Suppressor macrophage treated with lipopolysaccharide for 4 hours (primary cell): Measurements from ENCODE around the gene CTNNA2.
"Not testable (repeated sequence)": the region's sequence is repeated elsewhere in the genome, so short reads cannot be mapped to it uniquely, and the experiment has no call there.

Source experiments
- DNase-seq: peaks from one replicate; pipeline ENCODE4 v3.0.0-alpha.2; 2020

The CTNNA2 gene

GRCh38 chr2:80053522-80054345 is 540.9 kb downstream of the CTNNA2 start:
- DNase-seq, result no peak

DNA sequence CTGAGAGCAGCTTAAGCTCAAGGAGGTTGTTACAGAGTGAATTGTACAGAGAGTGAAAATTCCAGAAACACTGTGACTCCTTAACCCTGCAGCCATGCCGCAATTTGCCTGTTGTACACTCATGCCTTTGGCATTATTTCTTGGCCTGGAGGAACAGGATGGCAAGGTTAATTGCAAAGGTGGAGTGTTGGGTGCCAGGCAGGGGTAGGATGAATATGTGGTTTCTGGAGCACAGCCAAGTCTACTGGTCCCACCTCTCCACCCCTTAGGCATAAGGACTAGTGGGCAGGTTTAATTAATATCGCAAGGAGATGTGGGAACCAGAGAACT is 541.5 kb downstream of the CTNNA2 start:
- no peak for DNase-seq

DNA sequence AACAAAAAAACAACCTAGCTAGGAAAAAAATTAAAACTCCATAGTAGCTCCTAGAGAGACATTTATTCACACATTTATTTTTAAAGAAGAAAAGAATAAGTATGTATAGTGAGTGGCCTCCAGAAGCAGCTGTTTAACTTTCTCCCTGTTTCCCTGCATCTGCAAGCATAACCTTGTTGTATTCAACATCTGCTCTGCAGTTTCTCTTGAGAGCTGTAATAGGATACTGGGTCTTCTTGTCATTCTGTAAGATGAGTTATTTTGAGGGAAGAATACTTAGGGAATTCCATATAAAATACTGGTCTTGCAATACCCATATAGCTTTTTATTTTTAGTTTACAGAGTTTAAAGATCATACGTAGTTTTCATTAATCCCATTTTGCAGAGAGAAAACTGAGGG is 545.1 kb downstream of the CTNNA2 start:
- DNase-seq, result no peak

DNA sequence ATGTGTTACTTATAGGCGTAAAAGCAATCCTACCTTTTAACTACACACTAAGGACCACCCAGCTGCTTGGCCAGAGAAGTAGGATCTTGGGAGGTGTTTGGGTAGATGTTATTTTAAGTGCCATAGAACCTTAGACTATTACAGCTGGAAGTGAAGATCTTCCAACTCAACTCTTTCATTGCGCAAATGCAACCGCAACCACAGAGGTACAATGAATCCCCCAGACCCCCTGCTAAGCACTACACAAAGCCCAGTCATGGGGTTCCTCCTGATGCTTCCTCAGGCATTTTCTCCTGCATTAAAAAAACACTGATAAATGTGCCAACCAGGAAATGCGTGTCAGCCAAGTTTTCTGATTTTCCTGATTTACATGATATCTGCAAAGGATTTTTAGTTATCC is 545.7 kb downstream of the CTNNA2 start:
- no peak for DNase-seq

- DNase-seq, result no peak
Observed at GRCh38 chr2:80059447-80059846, 546.6 kb downstream of the CTNNA2 start.

DNA sequence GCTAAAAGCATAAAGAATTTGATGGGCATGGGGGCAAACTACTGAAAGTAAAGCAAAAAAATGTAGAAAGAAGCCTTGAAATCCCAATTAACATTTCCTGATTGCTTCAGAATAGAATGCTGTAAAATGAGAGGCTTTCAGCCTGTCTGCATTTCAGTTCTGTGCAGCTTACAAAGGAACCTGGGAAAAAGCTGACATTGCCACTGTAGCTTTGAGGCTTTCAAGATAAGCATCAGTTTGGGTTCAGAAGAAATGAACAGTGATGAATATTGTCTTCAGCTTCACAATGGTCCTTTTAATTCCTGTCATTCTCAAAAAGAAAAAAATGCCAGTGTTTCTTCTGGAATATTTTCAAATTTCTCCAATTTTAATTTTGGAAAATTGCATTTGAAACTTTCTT is 549.0 kb downstream of the CTNNA2 start:
- DNase-seq, result no peak

- no peak for DNase-seq
Observed at GRCh38 chr2:80062298-80062697, 549.4 kb downstream of the CTNNA2 start.

GRCh38 chr2:80068038-80068731 is 555.3 kb downstream of the CTNNA2 start:
- DNase-seq, result no peak

GRCh38 chr2:80070587-80070986 is 557.7 kb downstream of the CTNNA2 start:
- DNase-seq, result no peak

- DNase-seq, result no peak
Observed at GRCh38 chr2:80071941-80072340, 559.1 kb downstream of the CTNNA2 start.

- DNase-seq, result peak; percentile 40
Observed at GRCh38 chr2:80073134-80073561, 560.3 kb downstream of the CTNNA2 start.

- DNase-seq, result no peak
Observed at GRCh38 chr2:80074321-80075070, 561.6 kb downstream of the CTNNA2 start.

- no peak for DNase-seq
Observed at GRCh38 chr2:80075719-80076118, 562.9 kb downstream of the CTNNA2 start.

GRCh38 chr2:80078290-80079036 is 565.6 kb downstream of the CTNNA2 start:
- no peak for DNase-seq

- no peak for DNase-seq
Observed at GRCh38 chr2:80080957-80081356, 568.1 kb downstream of the CTNNA2 start.

GRCh38 chr2:80086831-80087230 is 574.0 kb downstream of the CTNNA2 start:
- no peak for DNase-seq

- DNase-seq, result no peak
Observed at GRCh38 chr2:80091237-80091636, 578.4 kb downstream of the CTNNA2 start.

DNA sequence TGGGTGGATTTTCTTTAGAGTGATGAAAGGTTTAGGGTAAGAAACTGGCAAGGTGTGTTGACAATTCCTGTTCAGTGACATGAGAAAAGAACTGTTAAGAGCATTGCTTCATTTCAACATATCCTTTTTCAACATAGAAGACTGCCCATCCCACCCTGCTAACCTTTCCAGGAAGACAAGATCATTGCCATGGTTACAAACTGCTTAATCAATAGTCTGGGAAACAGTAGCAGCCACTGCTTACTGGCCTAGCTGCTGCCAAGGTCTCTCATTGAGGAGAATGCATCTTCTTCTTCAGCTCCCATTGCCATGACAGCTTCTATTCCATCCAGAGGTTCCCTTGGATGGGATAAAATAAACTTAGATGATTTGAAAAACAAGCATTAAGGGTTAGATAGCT is 579.6 kb downstream of the CTNNA2 start:
- no peak for DNase-seq

GRCh38 chr2:80098503-80098902 is 585.7 kb downstream of the CTNNA2 start:
- DNase-seq, result not testable (repeated sequence)

GRCh38 chr2:80102026-80102425 is 589.2 kb downstream of the CTNNA2 start:
- DNase-seq, result no peak

DNA sequence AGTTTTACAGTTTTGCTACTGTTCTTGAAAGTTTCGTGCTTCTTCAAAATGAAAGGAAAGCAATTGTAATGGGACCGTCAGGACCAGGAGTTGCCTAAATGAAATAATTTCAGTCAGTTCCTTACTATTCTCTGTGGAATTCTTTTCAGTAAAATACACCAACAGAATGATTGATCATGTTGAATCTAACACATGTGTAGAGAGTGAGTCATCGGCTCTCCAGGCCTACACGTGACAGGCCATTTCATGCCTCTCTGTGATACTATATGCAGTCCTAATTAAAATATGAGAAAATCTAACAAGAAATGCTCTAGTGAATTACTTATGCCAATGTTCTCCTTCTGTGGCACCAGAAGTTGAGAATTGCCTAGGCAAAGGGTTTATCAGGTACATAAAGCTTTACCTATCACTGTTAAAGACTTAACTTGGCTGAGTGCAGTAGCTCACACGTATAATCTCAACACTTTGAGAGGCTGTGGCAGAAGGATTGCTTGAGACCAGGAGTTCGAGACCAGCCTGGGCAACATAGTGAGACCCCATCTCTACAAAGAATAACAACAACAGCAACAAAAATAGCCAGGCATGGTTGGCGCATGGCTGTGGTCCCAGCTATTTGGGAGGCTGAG is 592.3 kb downstream of the CTNNA2 start:
- no peak for DNase-seq

- DNase-seq, result no peak
Observed at GRCh38 chr2:80111185-80111584, 598.3 kb downstream of the CTNNA2 start.

GRCh38 chr2:80112790-80113189 is 599.9 kb downstream of the CTNNA2 start:
- DNase-seq, result no peak
